ENCODE measurements around the gene DARS2.
A peak's percentile ranks its signal among the peaks of the same experiment; 100 is the strongest.
"Not testable (repeated sequence)": the region's sequence is repeated elsewhere in the genome, so short reads cannot be mapped to it uniquely, and the experiment has no call there.

Gene DARS2

GRCh38 chr1:173853074-173853473 is 28.6 kb downstream of the DARS2 start:
- TF ChIP-seq CTCF (IDR thresholded peaks at IDR 0.05): no peak
- no peak overlapping the region for H3K4me3 ChIP-seq
- no peak for DNase-seq (ENCODE audit: low spot score)
- peak overlapping the region in 1 of 2 donors; percentile 40 for H3K27ac ChIP-seq

- TF ChIP-seq CTCF (IDR thresholded peaks at IDR 0.05): no peak
- Histone ChIP-seq H3K27ac (no peak overlapping the region), H3K4me3 (no peak overlapping the region)
- DNase-seq (ENCODE audit: low spot score): no peak
Measured at GRCh38 chr1:173856014-173856413, 31.5 kb downstream of the DARS2 start.

GRCh38 chr1:173856903-173857302 is 32.4 kb downstream of the DARS2 start:
- TF ChIP-seq CTCF (IDR thresholded peaks at IDR 0.05): no peak
- no peak overlapping the region for H3K27ac ChIP-seq
- DNase-seq (ENCODE audit: low spot score): no peak
- no peak overlapping the region for H3K4me3 ChIP-seq

- no peak overlapping the region for H3K4me3 ChIP-seq
- no peak for DNase-seq (ENCODE audit: low spot score)
- no peak overlapping the region for H3K27ac ChIP-seq
- no peak for TF ChIP-seq CTCF (IDR thresholded peaks at IDR 0.05)
Measured at GRCh38 chr1:173857363-173857917, 33.0 kb downstream of the DARS2 start.

- H3K27ac ChIP-seq; H3K4me3 ChIP-seq; DNase-seq (ENCODE audit: low spot score): not testable (repeated sequence)
Measured at GRCh38 chr1:173859547-173859946, 35.1 kb downstream of the DARS2 start.

GRCh38 chr1:173860065-173860464 is 35.6 kb downstream of the DARS2 start:
- no peak overlapping the region for H3K27ac ChIP-seq
- no peak for TF ChIP-seq CTCF (IDR thresholded peaks at IDR 0.05)
- no peak for DNase-seq (ENCODE audit: low spot score)
- no peak overlapping the region for H3K4me3 ChIP-seq

- no peak for TF ChIP-seq CTCF (IDR thresholded peaks at IDR 0.05)
Measured at GRCh38 chr1:173861731-173862145, 37.3 kb downstream of the DARS2 start.

GRCh38 chr1:173862146-173862768 is 37.8 kb downstream of the DARS2 start:
- H3K4me3 ChIP-seq; DNase-seq (ENCODE audit: low spot score); H3K27ac ChIP-seq: not testable (repeated sequence)

More at GRCh38 chr1:173861731-173862145, 37.3 kb downstream of the DARS2 start:
- no peak for DNase-seq (ENCODE audit: low spot score)
- Histone ChIP-seq H3K27ac (no peak overlapping the region), H3K4me3 (no peak overlapping the region)
